HG03342 (cell line): Measurements from ENCODE around the gene PACSIN2.
A peak's percentile ranks its signal among the peaks of the same experiment; 100 is the strongest.
"Not testable (repeated sequence)": the region's sequence is repeated elsewhere in the genome, so short reads cannot be mapped to it uniquely, and the experiment has no call there.

Source experiments
- ATAC-seq: cut with Tn5 transposase; IDR thresholded peaks from one replicate; pipeline ENCODE4 v1.9.1; 2021; ENCODE audit warnings: mild to moderate bottlenecking, moderate library complexity; ENCODE audit not compliant: unreplicated experiment

Gene PACSIN2

GRCh38 chr22:42947211-42947990 lies 67.5 kb downstream of the PACSIN2 start:
- ATAC-seq: no peak

GRCh38 chr22:42946546-42947198 lies 68.3 kb downstream of the PACSIN2 start:
- ATAC-seq: no peak

- ATAC-seq: no peak
These were observed 69.2 kb downstream of the PACSIN2 start for GRCh38 chr22:42945736-42946135.

GRCh38 chr22:42945027-42945426 lies 69.9 kb downstream of the PACSIN2 start:
- ATAC-seq: no peak

- ATAC-seq: no peak
These were observed 70.5 kb downstream of the PACSIN2 start for GRCh38 chr22:42944409-42944808.

- no peak for ATAC-seq
These were observed 71.0 kb downstream of the PACSIN2 start for GRCh38 chr22:42943981-42944380.

- no peak for ATAC-seq
These were observed 72.6 kb downstream of the PACSIN2 start for GRCh38 chr22:42942351-42942750.

GRCh38 chr22:42939941-42940653 lies 74.9 kb downstream of the PACSIN2 start:
- no peak for ATAC-seq

GRCh38 chr22:42939451-42939881 lies 75.5 kb downstream of the PACSIN2 start:
- no peak for ATAC-seq

GRCh38 chr22:42938976-42939375 lies 76.0 kb downstream of the PACSIN2 start:
- no peak for ATAC-seq

GRCh38 chr22:42938449-42938848 lies 76.5 kb downstream of the PACSIN2 start:
- ATAC-seq: no peak

- no peak for ATAC-seq
These were observed 77.6 kb downstream of the PACSIN2 start for GRCh38 chr22:42937164-42937843.

- not testable (repeated sequence) for ATAC-seq
These were observed 78.3 kb downstream of the PACSIN2 start for GRCh38 chr22:42936680-42937079.

- ATAC-seq: no peak
These were observed 80.6 kb downstream of the PACSIN2 start for GRCh38 chr22:42934338-42934737.

GRCh38 chr22:42933485-42934091 lies 81.4 kb downstream of the PACSIN2 start:
- peak; percentile 54 for ATAC-seq

- no peak for ATAC-seq
These were observed 82.0 kb downstream of the PACSIN2 start for GRCh38 chr22:42932857-42933484.

GRCh38 chr22:42932197-42932519 lies 82.8 kb downstream of the PACSIN2 start:
- ATAC-seq: no peak

GRCh38 chr22:42931421-42932196 lies 83.3 kb downstream of the PACSIN2 start:
- ATAC-seq: peak; percentile 48

GRCh38 chr22:42930810-42931420 lies 84.0 kb downstream of the PACSIN2 start:
- no peak for ATAC-seq
